SU-DHL-6 (cell line): ENCODE measurements around the gene VPS50.

ENCODE experiments used
- H2AFZ ChIP-seq: fragments of 200-600 bp; sonication (generic); 2 replicates; pipeline ENCODE4 v1.6.1; 2014; ENCODE audit warnings: low read depth, mild to moderate bottlenecking, moderate library complexity, mixed read lengths, antibody characterized with exemption, low read length; ENCODE audit not compliant: severe bottlenecking
- H3F3A ChIP-seq: fragments of 200-600 bp; shearing (Covaris generic); 2 replicates; pipeline ENCODE4 v1.6.0; 2016; ENCODE audit warnings: antibody characterized with exemption, mild to moderate bottlenecking; ENCODE audit not compliant: insufficient read depth
- H3K27ac ChIP-seq: fragments of 200-600 bp; sonication (generic); 2 replicates; pipeline ENCODE4 v1.5.1; 2016; ENCODE audit warnings: low read depth, mild to moderate bottlenecking, low read length, moderate library complexity, mixed read lengths
- H3K27me3 ChIP-seq: fragments of 200-600 bp; sonication (generic), shearing (Covaris generic); 2 replicates; pipeline ENCODE4 v1.6.0; 2014; ENCODE audit warnings: mild to moderate bottlenecking, low read length
- H3K36me3 ChIP-seq: fragments of 200-600 bp; sonication (generic); 2 replicates; pipeline ENCODE4 v1.6.1; 2014; ENCODE audit warnings: mild to moderate bottlenecking, low read length, mixed read lengths
- H3K4me2 ChIP-seq: fragments of 300-600, 200-600 bp; shearing (Covaris generic), sonication (generic); 2 replicates; pipeline ENCODE4 v1.6.0; 2014; ENCODE audit warnings: low read length, low read depth, mild to moderate bottlenecking; ENCODE audit not compliant: poor library complexity, severe bottlenecking
- H3K4me3 ChIP-seq: fragments of 200-600 bp; sonication (generic); 2 replicates; pipeline ENCODE4 v1.5.1; 2014; ENCODE audit warnings: antibody characterized with exemption, low read length, mild to moderate bottlenecking, mixed read lengths; ENCODE audit not compliant: insufficient read depth, poor library complexity, severe bottlenecking
- H3K79me2 ChIP-seq: fragments of 200-600 bp; sonication (generic); 2 replicates; pipeline ENCODE4 v1.6.1; 2014; ENCODE audit warnings: mild to moderate bottlenecking, low read length, moderate library complexity; ENCODE audit not compliant: insufficient read depth
- H3K9ac ChIP-seq: fragments of 200-600 bp; sonication (generic); 2 replicates; pipeline ENCODE4 v1.7.0; 2014; ENCODE audit warnings: mild to moderate bottlenecking, low read length
- H3K9me2 ChIP-seq: fragments of 200-600 bp; sonication (generic); replicated peaks from 2 replicates; pipeline ENCODE4 v1.6.1; 2014; ENCODE audit warnings: low read length; ENCODE audit not compliant: insufficient read depth
- H3K9me3 ChIP-seq: fragments of 200-600 bp; sonication (generic); 2 replicates; pipeline ENCODE4 v1.6.1; 2014; ENCODE audit warnings: low read length, mixed read lengths; ENCODE audit not compliant: insufficient read depth
- H4K20me1 ChIP-seq: fragments of 200-600 bp; sonication (generic); 2 replicates; pipeline ENCODE4 v1.6.1; 2014; ENCODE audit warnings: low read depth, mild to moderate bottlenecking, antibody characterized with exemption, low read length, moderate library complexity, mixed read lengths
- CTCF ChIP-seq: fragments of 200-600 bp; sonication (generic); IDR thresholded peaks from one replicate; pipeline ENCODE4 v1.5.1; 2017; ENCODE audit warnings: antibody characterized with exemption, mild to moderate bottlenecking, low read length, moderate library complexity; ENCODE audit not compliant: insufficient read depth, poor library complexity, severe bottlenecking
- EZH2phosphoT487 ChIP-seq: fragments of 200-600 bp; sonication (generic), shearing (Covaris generic); conservative IDR thresholded peaks from 2 replicates; pipeline ENCODE4 v1.6.1; 2018; ENCODE audit warnings: mild to moderate bottlenecking, antibody characterized with exemption, low read length, moderate library complexity, mixed read lengths

The VPS50 gene

DNA sequence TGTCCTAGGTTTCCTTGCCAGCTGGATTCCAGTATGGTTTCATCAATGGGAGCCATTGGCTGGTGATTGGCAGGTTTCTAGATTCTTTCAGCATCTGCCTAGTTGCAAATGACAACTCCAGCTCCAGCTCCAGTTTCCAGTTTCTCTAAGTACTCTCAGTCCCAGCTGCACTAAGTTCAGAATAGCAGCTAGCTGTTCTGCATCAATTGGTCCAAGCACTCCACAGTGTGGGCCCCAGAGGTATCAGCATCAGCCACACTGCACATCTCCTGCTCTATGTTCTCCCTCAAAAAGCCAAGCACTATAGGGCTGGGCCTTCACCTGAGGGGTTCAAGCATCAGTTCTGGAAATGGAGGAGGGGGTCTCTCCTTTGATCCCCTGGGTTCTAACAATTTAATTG, 143.4 kb downstream of the VPS50 start:
- no peaks in the 10 kb centered on the region for H3K9me3 ChIP-seq
- H3K4me2 ChIP-seq = no peak overlapping the region
- H3K9me2 ChIP-seq = no peaks in the 10 kb centered on the region
- H3F3A ChIP-seq = no peaks in the 10 kb centered on the region; the same call in 1 of the 2 replicates
- no peaks in the 10 kb centered on the region for H3K27me3 ChIP-seq
- H4K20me1 ChIP-seq = no peaks in the 10 kb centered on the region
- no peak overlapping the region for H2AFZ ChIP-seq
- H3K27ac ChIP-seq = no peak overlapping the region
- H3K4me3 ChIP-seq = no peak overlapping the region
- no peaks in the 10 kb centered on the region for H3K36me3 ChIP-seq
- no peaks in the 10 kb centered on the region for H3K79me2 ChIP-seq
- TF ChIP-seq CTCF = no peak
- no peak for TF ChIP-seq EZH2phosphoT487
- no peak overlapping the region for H3K9ac ChIP-seq

DNA sequence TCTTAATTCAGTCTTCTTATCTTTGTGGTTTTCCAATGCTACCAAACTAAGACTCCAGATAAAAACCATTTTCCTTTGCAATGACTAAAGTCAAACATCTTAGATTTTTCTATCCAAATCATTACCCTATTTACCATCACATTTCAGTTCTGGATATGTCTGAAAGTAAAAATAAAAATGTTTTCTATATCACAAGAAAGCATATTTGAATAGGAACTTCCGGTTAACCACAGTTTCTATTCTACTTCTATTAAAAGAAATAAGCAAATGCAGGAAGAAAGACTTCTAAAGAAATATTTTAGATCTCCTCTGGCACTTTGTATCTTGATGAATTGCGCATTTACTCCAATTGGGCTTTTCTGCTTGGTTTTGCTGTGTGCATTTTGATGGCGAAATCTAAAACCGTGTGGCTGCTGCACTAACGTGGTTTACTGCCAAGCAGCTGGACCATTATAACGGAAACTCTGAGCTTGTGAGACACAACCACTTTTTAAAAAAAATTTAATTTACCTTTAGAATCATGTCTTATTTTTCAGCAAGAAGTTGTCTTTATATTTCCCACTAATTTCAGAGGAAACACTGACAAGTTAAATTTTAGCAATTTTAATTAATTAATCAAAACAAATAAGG, 146.1 kb downstream of the VPS50 start:
- Histone ChIP-seq H3K27me3 (no peaks in the 10 kb centered on the region), H4K20me1 (no peaks in the 10 kb centered on the region), H3F3A (no peaks in the 10 kb centered on the region; the same call in 1 of the 2 replicates), H3K9ac (no peak overlapping the region), H3K9me2 (no peaks in the 10 kb centered on the region), H3K4me2 (peak overlapping the region; percentile 30), H3K36me3 (no peaks in the 10 kb centered on the region), H3K79me2 (no peaks in the 10 kb centered on the region), H3K9me3 (no peaks in the 10 kb centered on the region), H2AFZ (no peak overlapping the region), H3K4me3 (no peak overlapping the region), H3K27ac (no peak overlapping the region)
- TF ChIP-seq CTCF = no peak
- no peak for TF ChIP-seq EZH2phosphoT487

DNA sequence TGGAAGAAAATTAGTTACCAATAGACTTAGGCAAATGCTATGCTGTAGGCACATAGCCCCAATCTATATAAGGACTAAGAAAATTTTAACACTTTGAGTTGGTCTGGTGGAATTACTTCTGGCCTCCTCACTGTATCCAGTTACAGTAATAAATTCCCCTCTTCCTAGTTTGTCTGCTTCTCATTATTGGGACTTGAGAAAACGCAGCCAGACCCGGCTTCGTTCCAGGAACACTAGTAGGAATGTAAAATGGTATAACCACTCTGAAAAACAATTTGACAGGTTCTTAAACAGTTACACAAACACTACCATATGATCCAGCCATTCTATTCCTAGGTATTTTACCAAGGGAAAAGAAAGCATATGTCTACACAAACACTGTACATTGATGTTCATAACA, 150.2 kb downstream of the VPS50 start:
- Histone ChIP-seq H3F3A (no peaks in the 10 kb centered on the region), H2AFZ (no peak overlapping the region), H3K36me3 (no peaks in the 10 kb centered on the region), H3K27me3 (no peaks in the 10 kb centered on the region), H3K9me2 (no peaks in the 10 kb centered on the region), H3K27ac (no peak overlapping the region), H4K20me1 (no peaks in the 10 kb centered on the region), H3K9me3 (no peaks in the 10 kb centered on the region), H3K9ac (no peak overlapping the region), H3K79me2 (no peaks in the 10 kb centered on the region), H3K4me3 (no peak overlapping the region), H3K4me2 (no peak overlapping the region)
- no peak for TF ChIP-seq CTCF
- TF ChIP-seq EZH2phosphoT487 = no peak
